ENCODE measurements around the gene MUC6.
"Not testable (repeated sequence)": the region's sequence is repeated elsewhere in the genome, so short reads cannot be mapped to it uniquely, and the experiment has no call there.

Gene MUC6

GRCh38 chr11:1022908-1023810, 13.4 kb downstream of the MUC6 start:
- DNase-seq, result no peak

- DNase-seq, result no peak
These were observed 14.1 kb downstream of the MUC6 start for GRCh38 chr11:1022411-1022810.

- DNase-seq, result no peak
These were observed 16.2 kb downstream of the MUC6 start for GRCh38 chr11:1020211-1020905.

DNA sequence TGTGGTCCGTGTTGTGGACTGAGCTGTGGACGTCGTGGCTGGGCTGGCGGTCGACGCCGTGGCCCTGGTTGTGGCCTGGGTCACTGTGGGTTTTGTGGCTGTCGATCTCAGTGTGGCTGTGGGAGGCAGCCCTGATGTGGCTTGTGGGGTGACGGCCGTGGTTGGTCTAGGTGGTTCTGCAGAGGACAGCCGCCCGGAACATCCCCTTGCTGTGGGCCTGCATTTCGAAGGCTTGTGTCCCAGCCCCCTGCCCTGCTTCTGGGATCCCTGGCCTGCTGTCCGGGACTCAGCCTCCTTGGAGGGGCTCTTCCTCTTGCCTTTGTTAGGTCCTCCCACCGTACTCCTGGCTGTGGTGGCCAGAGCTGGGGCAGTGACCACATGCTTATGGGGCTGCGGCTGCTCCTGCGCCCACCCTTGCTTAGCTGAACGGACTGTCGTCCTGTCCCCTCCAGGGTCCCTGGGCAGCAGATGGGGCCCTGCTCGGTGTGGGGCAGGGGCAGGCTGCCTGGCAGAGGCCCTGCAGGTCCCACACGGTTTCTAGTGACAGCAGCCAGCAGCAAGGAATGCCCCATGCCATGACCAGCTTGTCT, 17.1 kb downstream of the MUC6 start:
- DNase-seq, result no peak

- DNase-seq, result no peak
These were observed 18.4 kb downstream of the MUC6 start for GRCh38 chr11:1018091-1018490.

DNA sequence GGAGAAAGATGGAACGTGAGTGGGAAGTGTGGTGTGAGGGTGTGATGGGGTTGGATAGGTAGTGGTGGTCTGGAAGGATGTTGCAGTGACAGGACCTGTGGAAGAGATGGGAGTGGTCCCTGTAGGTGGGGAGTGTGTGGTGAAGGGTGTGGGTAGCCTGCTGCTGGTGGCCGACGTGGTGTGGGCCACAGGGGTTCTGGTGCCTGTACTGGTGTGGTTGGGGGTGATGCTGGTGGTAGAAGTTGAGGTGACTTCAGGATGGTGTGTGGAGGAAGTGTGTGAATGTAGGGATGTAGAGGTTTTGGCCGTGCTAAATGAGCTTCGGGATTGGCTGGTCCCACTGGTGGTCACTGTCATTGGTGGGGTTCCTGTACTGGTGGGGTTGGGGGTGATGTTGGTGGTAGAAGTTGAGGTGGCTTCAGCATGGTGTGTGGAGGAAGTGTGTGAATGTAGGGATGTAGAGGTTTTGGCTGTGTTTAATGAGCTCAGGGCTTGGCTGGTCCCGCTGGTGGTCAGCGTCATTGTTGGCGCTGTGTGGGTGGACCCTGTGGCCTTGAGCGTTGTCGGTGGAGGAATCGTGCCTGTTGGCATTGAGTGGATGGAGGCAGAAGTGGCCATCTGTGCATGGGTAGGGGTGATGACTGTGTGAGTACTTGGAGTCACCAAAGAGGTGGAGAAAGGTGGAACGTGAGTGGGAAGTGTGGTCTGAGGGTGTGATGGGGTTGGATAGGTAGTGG, 19.1 kb downstream of the MUC6 start:
- no peak for DNase-seq

GRCh38 chr11:1016610-1017126, 19.9 kb downstream of the MUC6 start:
- DNase-seq, result not testable (repeated sequence)

- no peak for DNase-seq
These were observed 20.5 kb downstream of the MUC6 start for GRCh38 chr11:1015826-1016545.

- DNase-seq, result no peak
These were observed 21.5 kb downstream of the MUC6 start for GRCh38 chr11:1015064-1015463.

DNA sequence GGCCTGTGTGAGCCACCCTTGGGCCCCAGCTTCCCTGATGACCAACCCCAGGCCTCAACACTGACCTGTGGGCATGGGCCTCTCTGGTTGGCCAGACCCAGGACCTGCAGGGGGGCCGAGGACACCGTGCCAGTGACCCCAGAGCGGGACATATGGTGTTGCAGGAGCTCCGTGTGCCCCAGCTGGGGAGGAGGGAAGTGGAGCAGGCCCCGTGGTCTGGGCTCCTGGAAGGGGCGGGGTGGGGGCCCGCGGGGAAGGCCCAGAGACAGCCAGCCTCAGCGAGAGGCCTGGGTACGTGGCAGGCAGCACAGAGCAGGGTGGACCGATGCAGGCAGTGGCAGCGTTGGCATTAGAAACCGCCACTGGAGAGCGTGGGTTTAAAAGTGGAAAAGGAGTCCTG, 22.2 kb downstream of the MUC6 start:
- DNase-seq, result no peak

DNA sequence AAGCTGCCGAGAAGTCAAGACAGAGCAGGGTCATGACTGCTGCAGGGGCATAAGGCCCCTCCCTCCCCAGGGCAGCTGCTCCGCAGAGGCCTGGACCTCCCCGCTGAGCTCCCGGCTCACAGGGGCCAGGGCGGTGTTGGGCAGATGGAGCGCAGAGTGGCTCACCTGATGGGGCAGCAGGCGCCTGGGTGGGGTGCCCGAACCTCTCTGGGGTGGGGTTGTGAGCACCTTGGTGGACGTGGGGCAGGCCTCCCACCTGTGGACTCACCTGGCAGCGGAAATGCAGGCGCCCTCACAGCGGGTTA, 22.9 kb downstream of the MUC6 start:
- DNase-seq, result no peak

- no peak for DNase-seq
These were observed 23.5 kb downstream of the MUC6 start for GRCh38 chr11:1012740-1013630.

DNA sequence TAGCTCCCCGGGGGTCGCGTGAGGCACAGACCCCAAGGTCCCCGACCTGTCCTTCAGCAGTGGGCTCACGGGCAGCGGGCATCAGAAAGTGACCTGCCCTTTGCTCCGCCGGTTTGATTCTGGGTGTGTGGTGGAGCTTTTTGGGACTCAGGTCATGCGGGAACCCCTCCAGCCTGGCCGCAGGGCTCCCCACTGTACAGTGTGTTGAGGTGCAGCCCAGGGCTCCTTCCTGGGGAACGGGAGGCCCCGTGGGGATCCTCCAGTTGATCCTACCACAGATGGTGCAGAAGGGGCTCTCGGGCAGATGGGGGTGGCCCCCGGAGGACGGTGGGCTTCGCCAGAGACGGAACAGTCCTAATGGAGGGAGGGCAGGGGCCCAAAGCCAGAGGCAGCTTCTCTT, 24.2 kb downstream of the MUC6 start:
- no peak for DNase-seq

GRCh38 chr11:1011320-1011698, 25.2 kb downstream of the MUC6 start:
- no peak for DNase-seq

GRCh38 chr11:1010551-1011319, 25.8 kb downstream of the MUC6 start:
- no peak for DNase-seq

- no peak for DNase-seq
These were observed 26.5 kb downstream of the MUC6 start for GRCh38 chr11:1009991-1010390.

- no peak for DNase-seq
These were observed 27.1 kb downstream of the MUC6 start for GRCh38 chr11:1009371-1009770.

DNA sequence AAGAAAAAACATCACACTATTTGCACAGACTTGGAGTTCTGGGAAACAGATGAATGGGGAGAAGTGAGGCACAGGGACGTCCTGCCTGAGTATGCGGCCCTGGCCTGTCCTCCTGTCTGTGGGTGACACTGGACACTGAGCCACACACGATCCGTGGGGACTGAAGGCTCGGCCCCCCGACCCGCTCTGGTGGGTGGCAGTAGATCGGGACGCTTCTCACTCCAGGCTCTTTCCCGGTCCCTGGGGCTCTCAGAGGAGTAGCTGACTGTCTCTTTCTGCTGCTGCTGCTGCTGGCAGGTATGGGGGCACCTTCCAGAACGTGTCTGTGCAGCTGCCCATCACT, 27.7 kb downstream of the MUC6 start:
- no peak for DNase-seq

DNA sequence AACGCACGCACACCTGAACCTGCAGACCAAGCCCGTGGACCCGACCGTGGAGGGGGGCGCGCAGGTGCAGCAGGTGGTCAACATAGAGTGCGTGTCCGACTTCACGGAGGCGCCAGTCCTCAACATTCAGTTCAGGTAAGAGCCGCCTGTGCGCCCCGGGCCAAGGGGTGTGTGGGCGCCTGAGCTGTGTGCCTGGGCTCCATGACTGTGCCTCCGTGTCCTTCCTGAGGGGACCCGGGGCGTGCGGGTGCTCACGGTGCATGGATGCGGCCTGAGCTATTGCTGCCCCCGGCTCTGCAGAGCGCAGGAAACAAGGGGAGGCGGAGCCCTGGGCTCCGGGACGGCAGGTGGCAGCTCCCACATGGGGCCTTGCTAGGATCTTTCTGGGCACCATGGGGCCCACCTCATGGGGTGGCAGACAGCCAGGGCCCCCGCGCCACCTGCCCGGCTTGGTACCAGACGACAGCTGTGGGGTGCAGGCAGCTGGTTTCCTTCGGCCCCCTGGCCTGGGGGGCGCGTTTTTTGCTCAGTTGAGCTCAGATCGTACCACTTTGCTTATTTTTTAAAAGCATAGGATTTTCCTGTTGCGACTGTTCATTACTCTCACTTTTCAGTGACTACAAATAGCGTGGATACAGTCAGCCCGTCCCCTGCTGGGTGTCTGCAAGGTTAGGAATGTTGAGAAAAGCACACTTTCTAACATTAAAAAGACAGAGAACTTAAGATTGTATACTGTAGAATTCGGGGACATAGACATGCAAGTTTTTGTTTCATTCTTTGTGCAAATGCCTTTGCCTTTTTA, 28.3 kb downstream of the MUC6 start:
- DNase-seq, result no peak

- no peak for DNase-seq
These were observed 29.2 kb downstream of the MUC6 start for GRCh38 chr11:1007279-1007678.

Data from NCI-H1048 (cell line).